Right lobe of liver (tissue), 6 donors: ENCODE results near the gene SH3GL3. TPM values are rescaled to one million over a fixed set of nuclear protein-coding genes. Genes with fewer than 3 reads are reported as not detected.

Experiments used
- ATAC-seq, 4 donors: fragments of 200-7000 bp; cut with Tn5 transposase; one replicate each; pipeline ENCODE4 v1.9.1; 2020; ENCODE audit warnings: mild to moderate bottlenecking in 4 of 4, moderate library complexity in 4 of 4
- DNase-seq, 3 donors: peaks; one replicate each; pipeline ENCODE4 v3.0.0-alpha.2; 2020
- H3K27ac ChIP-seq, 3 donors: fragments of 200-600 bp; one replicate each; pipeline ENCODE4 v1.8.0; 2022
- H3K27me3 ChIP-seq, 2 donors: fragments of 200-600 bp; one replicate each; pipeline ENCODE4 v1.8.0; 2022
- H3K36me3 ChIP-seq, 4 donors: fragments of 200-600 bp; sonication (generic) in 1 of 4; one replicate each; pipeline versions ENCODE4 v1.5.1 to v1.8.0; 2017 to 2022; ENCODE audit warnings: control low read depth in 1 of 4
- H3K4me1 ChIP-seq, 4 donors: fragments of 200-600 bp; sonication (generic) in 1 of 4; one replicate each; pipeline versions ENCODE4 v1.5.1 to v1.8.0; 2017 to 2022; ENCODE audit warnings: control low read depth in 1 of 4
- H3K4me3 ChIP-seq, 3 donors: fragments of 200-600 bp; one replicate each; pipeline ENCODE4 v1.8.0; 2022
- H3K9me3 ChIP-seq, 4 donors: fragments of 200-600 bp; sonication (generic) in 1 of 4; one replicate each; pipeline versions ENCODE4 v1.5.1 to v1.8.0; 2017 to 2022; ENCODE audit warnings: control low read depth in 1 of 4
- POLR2A ChIP-seq: fragments of 450-650 bp; IDR thresholded peaks from one replicate; pipeline ENCODE4 v1.6.1; 2017; ENCODE audit warnings: antibody characterized with exemption, mild to moderate bottlenecking
- WGBS: methylation state at CpG from one replicate; pipeline ENCODE4 v1.1.6; 2018; ENCODE audit warnings: low coverage, low lambda C conversion rate; ENCODE audit not compliant: insufficient coverage; ENCODE audit errors: missing lambda C conversion rate; 5-methylcytosine and 5-hydroxymethylcytosine counted together
- intact Hi-C, 2 donors: fragments of 100-400 bp; cut with DNase I; formaldehyde crosslinking; loops; one replicate each; pipeline versions ENCODE4 v1.11.2 to v1.14.1; 2022
- total RNA-seq, 6 experiments: library from RNA; depleted of rRNA in 2 of 6; stranded (reverse); fragments of >200 nt in 2 of 6; fragmentation: NEBNext Ultra II Directional in 3 of 6; extraction: Animal tissue kit (Norgen Biotek cat#: 25700) in 3 of 6; gene quantifications; one replicate each; pipeline versions ENCODE4 v1.1.0 to v1.2.4, GENCODE V29; 2016 to 2023
- TF ChIP-seq, protein P1 (sequence below), 4 donors: fragments of 200-600 bp in 3 of 4; fragments of 450-650 bp in 1 of 4; IDR thresholded peaks; one replicate each; pipeline versions ENCODE4 v1.5.1 to v1.8.0; 2016 to 2022; ENCODE audit warnings: antibody characterized with exemption in 4 of 4, mild to moderate bottlenecking in 2 of 4
- donor health status: DM: no; HTN: yes; CAD: no.
- donor health status: DM: no; HTN: no; CAD: no.
- donor health status: DM: no; HTN: no; CAD: no.
- donor health status: DM: no; HTN: yes; CAD: no.
- donor health status: DM: no; HTN: yes; CAD: no.

Gene SH3GL3
- total RNA-seq, 6 experiments from 2014 or later = not detected

DNA sequence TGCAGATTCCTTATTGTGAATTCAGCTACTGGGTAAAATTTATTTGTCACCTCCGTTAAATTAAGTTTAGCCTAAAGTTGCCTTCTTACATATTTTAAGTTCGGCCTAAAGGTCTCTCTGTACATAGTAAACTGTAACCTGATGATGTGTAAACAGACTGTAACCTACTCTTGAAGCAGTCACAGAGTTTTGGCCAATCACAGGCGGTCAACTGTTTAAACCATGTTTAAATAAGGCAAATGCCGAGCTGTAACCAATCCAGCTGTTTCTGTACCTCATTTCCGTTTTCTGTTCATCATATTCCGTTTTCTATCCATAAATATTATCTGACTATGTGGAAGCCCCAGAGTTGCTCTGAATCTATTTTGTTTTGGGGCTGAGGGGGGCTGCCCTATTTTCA lies 204.4 kb downstream of the SH3GL3 start:
- Histone ChIP-seq H3K27me3 (no peaks in the 10 kb centered on the region), H3K36me3 (no peaks in the 10 kb centered on the region), H3K4me1 (peaks cover 0 to 25% (median 8%) of the 10 kb centered on the region in 4 donors), H3K9me3 (no peaks in the 10 kb centered on the region), H3K27ac (no peak overlapping the region), H3K4me3 (no peak overlapping the region)
- intact Hi-C loops = no loop called here
- ATAC-seq (no peak), DNase-seq (no peak)
- 78% methylated on average over 6 of the region's 6 CpGs for WGBS
- TF ChIP-seq, protein P1, sequence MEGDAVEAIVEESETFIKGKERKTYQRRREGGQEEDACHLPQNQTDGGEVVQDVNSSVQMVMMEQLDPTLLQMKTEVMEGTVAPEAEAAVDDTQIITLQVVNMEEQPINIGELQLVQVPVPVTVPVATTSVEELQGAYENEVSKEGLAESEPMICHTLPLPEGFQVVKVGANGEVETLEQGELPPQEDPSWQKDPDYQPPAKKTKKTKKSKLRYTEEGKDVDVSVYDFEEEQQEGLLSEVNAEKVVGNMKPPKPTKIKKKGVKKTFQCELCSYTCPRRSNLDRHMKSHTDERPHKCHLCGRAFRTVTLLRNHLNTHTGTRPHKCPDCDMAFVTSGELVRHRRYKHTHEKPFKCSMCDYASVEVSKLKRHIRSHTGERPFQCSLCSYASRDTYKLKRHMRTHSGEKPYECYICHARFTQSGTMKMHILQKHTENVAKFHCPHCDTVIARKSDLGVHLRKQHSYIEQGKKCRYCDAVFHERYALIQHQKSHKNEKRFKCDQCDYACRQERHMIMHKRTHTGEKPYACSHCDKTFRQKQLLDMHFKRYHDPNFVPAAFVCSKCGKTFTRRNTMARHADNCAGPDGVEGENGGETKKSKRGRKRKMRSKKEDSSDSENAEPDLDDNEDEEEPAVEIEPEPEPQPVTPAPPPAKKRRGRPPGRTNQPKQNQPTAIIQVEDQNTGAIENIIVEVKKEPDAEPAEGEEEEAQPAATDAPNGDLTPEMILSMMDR (IDR thresholded peaks at IDR 0.05) = no peak
- no peak for TF ChIP-seq POLR2A

DNA sequence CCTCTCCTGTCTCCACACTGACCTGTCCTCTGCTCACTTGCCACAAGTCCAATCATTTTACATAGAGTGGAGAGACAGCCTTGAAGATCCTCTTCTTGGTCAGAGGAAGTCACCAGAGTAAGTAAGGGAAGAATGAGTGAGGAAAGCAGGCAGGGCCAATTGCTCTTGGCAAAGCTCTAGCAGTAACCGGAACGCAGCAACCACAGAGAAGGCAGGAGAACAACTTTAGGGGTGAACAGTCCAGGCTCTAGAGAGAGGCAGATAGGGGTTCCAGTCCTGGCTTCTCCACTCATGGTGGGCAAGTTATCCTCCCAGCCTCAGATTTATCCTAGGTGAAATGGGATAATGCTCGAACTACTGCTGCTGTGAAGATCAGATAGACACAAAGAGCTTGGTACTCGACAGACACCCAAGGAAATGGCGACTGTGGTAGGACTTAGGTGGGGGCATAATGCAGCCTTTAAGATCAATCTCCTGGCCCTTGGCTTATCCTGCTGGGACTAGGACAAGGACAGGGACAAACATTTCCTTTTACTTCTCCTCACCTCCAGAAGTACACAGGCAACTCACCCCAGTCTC lies 205.6 kb downstream of the SH3GL3 start:
- DNase-seq (no peak), ATAC-seq (no peak)
- H3K4me3 ChIP-seq = no peak overlapping the region
- WGBS = 92% methylated on average over 5 of the region's 5 CpGs
- no peaks in the 10 kb centered on the region for H3K36me3 ChIP-seq
- H3K27me3 ChIP-seq = no peaks in the 10 kb centered on the region
- H3K4me1 ChIP-seq = peaks cover 0 to 36% (median 12%) of the 10 kb centered on the region in 4 donors
- TF ChIP-seq, protein P1 (IDR thresholded peaks at IDR 0.05) = no peak
- TF ChIP-seq POLR2A = no peak
- no peaks in the 10 kb centered on the region for H3K9me3 ChIP-seq
- no peak overlapping the region for H3K27ac ChIP-seq
- intact Hi-C loops = no loop called here

DNA sequence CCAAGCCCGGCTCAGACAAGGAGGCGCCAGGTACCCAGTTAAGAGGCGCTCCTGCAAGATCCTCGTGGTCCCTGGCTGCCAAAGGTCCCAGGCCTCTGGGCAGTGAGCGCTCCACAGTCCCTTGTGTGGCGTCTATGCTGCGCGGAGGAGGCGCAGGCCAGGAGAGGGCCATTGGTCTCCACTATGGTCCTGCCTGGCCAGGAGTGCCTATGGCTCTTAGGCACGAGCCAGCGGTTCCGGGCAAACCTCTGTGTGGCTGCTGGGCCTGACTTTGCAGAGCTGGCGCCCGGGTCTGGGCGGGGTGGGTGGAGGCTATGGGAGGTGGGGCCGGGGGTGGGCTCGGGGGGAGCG lies 206.1 kb downstream of the SH3GL3 start:
- WGBS = 0% methylated on average over 3 of the region's 18 CpGs
- intact Hi-C loops = no loop called here
- Histone ChIP-seq H3K27ac (peak overlapping the region in 2 of 3 donors; percentile 84), H3K27me3 (no peaks in the 10 kb centered on the region), H3K4me3 (peak overlapping the region; percentile 12 to 71 (median 64)), H3K4me1 (peaks cover 0 to 42% (median 15%) of the 10 kb centered on the region in 4 donors), H3K36me3 (no peaks in the 10 kb centered on the region), H3K9me3 (no peaks in the 10 kb centered on the region)
- TF ChIP-seq POLR2A = no peak
- TF ChIP-seq, protein P1 (IDR thresholded peaks at IDR 0.05) = no peak
- no peak for DNase-seq
- peak in 3 of 4 donors; percentile 18 to 48 (median 34) for ATAC-seq

DNA sequence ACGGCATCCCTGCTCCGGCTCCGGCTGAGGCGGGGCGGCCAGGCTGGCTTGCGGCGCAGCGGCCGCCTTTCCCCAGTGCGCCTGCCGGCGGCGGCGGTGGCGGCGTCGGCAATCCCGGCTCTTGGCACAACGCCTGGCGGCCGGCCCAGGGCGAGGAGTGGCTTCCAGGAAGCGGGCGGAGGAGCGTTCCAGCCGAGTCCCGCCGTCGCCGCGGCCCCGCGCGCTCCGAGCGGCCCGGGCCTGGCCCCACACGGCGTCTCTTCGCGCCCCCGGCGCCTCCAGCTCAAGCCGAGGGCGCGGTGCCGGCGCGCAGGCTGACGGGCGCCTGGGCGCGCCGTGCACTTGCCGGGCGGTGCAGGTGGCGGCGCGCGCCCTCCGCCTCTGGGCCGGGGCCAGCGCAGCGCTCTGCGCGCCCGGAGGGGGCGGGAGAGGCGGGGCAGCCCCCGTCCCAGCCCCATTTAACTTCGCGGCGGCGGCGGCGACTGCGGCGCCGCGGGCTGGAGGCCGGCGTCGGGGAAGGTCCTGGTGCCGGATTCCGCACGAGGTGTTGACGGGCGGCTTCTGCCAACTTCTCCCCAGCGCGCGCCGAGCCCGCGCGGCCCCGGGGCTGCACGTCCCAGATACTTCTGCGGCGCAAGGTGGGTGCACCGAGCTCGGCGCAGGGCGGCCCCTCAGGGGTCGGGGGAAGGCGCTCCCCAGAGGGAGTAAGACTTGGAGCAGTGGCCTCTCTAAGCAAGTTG lies 206.7 kb downstream of the SH3GL3 start, which contains the start of gene ADAMTSL3:
ADAMTSL3 (plus strand) TSS at position 485 of the 740 bp plus-strand sequence. CDS start 1,639 bp downstream, outside the sequence.
- peak within 1 kb of the TSS; percentile 62 to 71 (median 64) for H3K4me3 ChIP-seq
- intact Hi-C loops = no loop called here
- H3K4me1 ChIP-seq = peaks cover 0 to 47% (median 15%) of the 10 kb centered on the region in 4 donors
- peak within 1 kb of the TSS; percentile 57 to 84 (median 84) for H3K27ac ChIP-seq
- H3K27me3 ChIP-seq = no peaks in the 10 kb centered on the region
- peak; percentile 53 to 72 (median 62) for ATAC-seq
- no peaks in the 10 kb centered on the region for H3K36me3 ChIP-seq
- H3K9me3 ChIP-seq = no peaks in the 10 kb centered on the region
- peak; percentile 85 to 89 (median 87) for DNase-seq
- peak; percentile 62 for TF ChIP-seq POLR2A
- TF ChIP-seq, protein P1 (IDR thresholded peaks at IDR 0.05) = peak in 3 of 4 donors; percentile 9 to 20 (median 16)
- 3% methylated on average over 8 of the region's 105 CpGs for WGBS
